GM23248 (cell line): ENCODE data around the gene RSAD2. TPM values are rescaled to one million over a fixed set of nuclear protein-coding genes. Genes with fewer than 3 reads are reported as not detected.

Source experiments
- DNase-seq: peaks from one replicate; pipeline ENCODE4 v3.0.0-alpha.2; 2015
- H2AFZ ChIP-seq: fragments of 200-600 bp; sonication (generic); 2 replicates; pipeline ENCODE4 v1.6.1; 2016; ENCODE audit warnings: antibody characterized with exemption
- H3F3A ChIP-seq: fragments of 200-600 bp; sonication (generic); 2 replicates; pipeline ENCODE4 v1.6.1; 2016; ENCODE audit warnings: mild to moderate bottlenecking, antibody characterized with exemption, mixed run types; ENCODE audit not compliant: insufficient read depth
- H3K27ac ChIP-seq: fragments of 200-600 bp; sonication (generic); 2 replicates; pipeline ENCODE4 v1.5.1; 2016; ENCODE audit warnings: mild to moderate bottlenecking
- H3K27me3 ChIP-seq: fragments of 200-600 bp; sonication (generic); replicated peaks from 2 replicates; pipeline ENCODE4 v1.6.1; 2016; ENCODE audit warnings: mild to moderate bottlenecking; ENCODE audit not compliant: insufficient read depth
- H3K36me3 ChIP-seq: fragments of 200-600 bp; sonication (generic); 2 replicates; pipeline ENCODE4 v1.6.1; 2016; ENCODE audit warnings: low read depth, mild to moderate bottlenecking
- H3K4me1 ChIP-seq: fragments of 200-600 bp; sonication (generic); 2 replicates; pipeline ENCODE4 v1.6.1; 2016; ENCODE audit warnings: mild to moderate bottlenecking; ENCODE audit not compliant: insufficient read depth
- H3K4me2 ChIP-seq: fragments of 200-600 bp; sonication (generic); one replicate; pipeline ENCODE4 v1.6.1; 2016; ENCODE audit warnings: mild to moderate bottlenecking; ENCODE audit not compliant: unreplicated experiment
- H3K4me3 ChIP-seq: fragments of 200-600 bp; sonication (generic); 2 replicates; pipeline ENCODE4 v1.5.1; 2016; ENCODE audit warnings: mild to moderate bottlenecking
- H3K79me2 ChIP-seq: fragments of 200-600 bp; sonication (generic); 2 replicates; pipeline ENCODE4 v1.6.1; 2016; ENCODE audit warnings: mild to moderate bottlenecking; ENCODE audit not compliant: insufficient read depth
- H3K9ac ChIP-seq: fragments of 200-600 bp; sonication (generic); 2 replicates; pipeline ENCODE4 v1.6.1; 2016; ENCODE audit warnings: mild to moderate bottlenecking
- H3K9me2 ChIP-seq: fragments of 200-600 bp; sonication (generic); 2 replicates; pipeline ENCODE4 v1.6.1; 2016; ENCODE audit warnings: mixed run types, mild to moderate bottlenecking, moderate library complexity; ENCODE audit not compliant: insufficient read depth
- H3K9me3 ChIP-seq: fragments of 200-600 bp; sonication (generic); one replicate; pipeline ENCODE4 v1.6.1; 2017; ENCODE audit warnings: low read depth
- H4K20me1 ChIP-seq: fragments of 200-600 bp; sonication (generic); 2 replicates; pipeline ENCODE4 v1.6.0; 2016; ENCODE audit not compliant: insufficient read depth
- EZH2 ChIP-seq: fragments of 200-600 bp; sonication (generic); IDR thresholded peaks from 2 replicates; pipeline ENCODE4 v1.6.1; 2018; ENCODE audit warnings: antibody characterized with exemption, mild to moderate bottlenecking; ENCODE audit not compliant: insufficient read depth, poor library complexity, severe bottlenecking
- EZH2phosphoT487 ChIP-seq: fragments of 200-600 bp; sonication (generic); IDR thresholded peaks from 2 replicates; pipeline ENCODE4 v1.6.1; 2018; ENCODE audit warnings: antibody characterized with exemption, moderate library complexity, mild to moderate bottlenecking, low read depth; ENCODE audit not compliant: insufficient read depth
- WGBS, 2 experiments: methylation state at CpG; one replicate each; pipeline ENCODE4 v1.1.6; 2015 to 2017; ENCODE audit warnings: low lambda C conversion rate in 2 of 2, low coverage in 1 of 2; ENCODE audit errors: missing lambda C conversion rate in 2 of 2; 5-methylcytosine and 5-hydroxymethylcytosine counted together
- in situ Hi-C: fragments of 300-500 bp; cut with MboI; formaldehyde crosslinking; loops from 2 replicates; pipeline ENCODE4 v1.15.0; 2020
- polyA plus RNA-seq: library from polyadenylated mRNA; unstranded; fragments of >200 nt; fragmentation: Nextera tagmentation; extraction: Ambion mirVana; gene quantifications from 2 replicates; pipeline ENCODE4 v1.2.1, GENCODE V29; 2016
- total RNA-seq: library from RNA; depleted of rRNA; stranded (reverse); fragments of >200 nt; shearing (Covaris generic); gene quantifications from 2 replicates; pipeline ENCODE4 v1.2.3, GENCODE V29; 2014

Gene RSAD2
- total and polyA plus RNA-seq, 2 experiments from 2014 or later, result not detected

- Histone ChIP-seq H3K27ac (no peak overlapping the region), H3K79me2 (no peaks in the 10 kb centered on the region), H3K4me3 (no peak overlapping the region), H3K4me1 (no peaks in the 10 kb centered on the region), H3F3A (no peaks in the 10 kb centered on the region), H4K20me1 (no peaks in the 10 kb centered on the region), H3K36me3 (no peaks in the 10 kb centered on the region), H2AFZ (no peak overlapping the region), H3K9me2 (no peaks in the 10 kb centered on the region), H3K9ac (no peak overlapping the region), H3K4me2 (no peak overlapping the region), H3K27me3 (no peaks in the 10 kb centered on the region), H3K9me3 (no peaks in the 10 kb centered on the region)
- TF ChIP-seq EZH2phosphoT487, result no peak
- no peak for TF ChIP-seq EZH2
- DNase-seq, result no peak
- in situ Hi-C loops, result no loop called here
- 84 to 92% methylated on average over 7 of the region's 7 CpGs for WGBS, 2 experiments
Measured at GRCh38 chr2:6924924-6925409, 47.4 kb downstream of the RSAD2 start.

GRCh38 chr2:6926071-6926732 lies 48.6 kb downstream of the RSAD2 start:
- DNase-seq, result no peak
- H3K36me3 ChIP-seq, result no peaks in the 10 kb centered on the region
- H3K4me2 ChIP-seq, result no peak overlapping the region
- 83 to 88% methylated on average over 14 of the region's 14 CpGs for WGBS, 2 experiments
- no peak overlapping the region for H3K9ac ChIP-seq
- no peak overlapping the region for H2AFZ ChIP-seq
- H3K4me1 ChIP-seq, result no peaks in the 10 kb centered on the region
- H3K27ac ChIP-seq, result no peak overlapping the region
- H3F3A ChIP-seq, result no peaks in the 10 kb centered on the region
- no peak for TF ChIP-seq EZH2
- no peak for TF ChIP-seq EZH2phosphoT487
- no peaks in the 10 kb centered on the region for H3K9me3 ChIP-seq
- no peak overlapping the region for H3K4me3 ChIP-seq
- in situ Hi-C loops, result no loop called here
- no peaks in the 10 kb centered on the region for H4K20me1 ChIP-seq
- no peaks in the 10 kb centered on the region for H3K9me2 ChIP-seq
- H3K79me2 ChIP-seq, result no peaks in the 10 kb centered on the region
- no peaks in the 10 kb centered on the region for H3K27me3 ChIP-seq

GRCh38 chr2:6927186-6927585 lies 49.6 kb downstream of the RSAD2 start:
- in situ Hi-C loops, result no loop called here
- no peak for DNase-seq
- no peak for TF ChIP-seq EZH2
- TF ChIP-seq EZH2phosphoT487, result no peak
- 42 to 48% methylated on average over 3 of the region's 3 CpGs for WGBS, 2 experiments
- Histone ChIP-seq H3K4me3 (no peak overlapping the region), H3K4me1 (no peaks in the 10 kb centered on the region), H3K27ac (no peak overlapping the region), H3K79me2 (no peaks in the 10 kb centered on the region), H3K36me3 (no peaks in the 10 kb centered on the region), H2AFZ (no peak overlapping the region), H3K9me2 (no peaks in the 10 kb centered on the region), H3K9me3 (no peaks in the 10 kb centered on the region), H3K27me3 (no peaks in the 10 kb centered on the region), H3K9ac (no peak overlapping the region), H3K4me2 (no peak overlapping the region), H4K20me1 (no peaks in the 10 kb centered on the region), H3F3A (no peaks in the 10 kb centered on the region)

- Histone ChIP-seq H3K27me3 (no peaks in the 10 kb centered on the region), H2AFZ (no peak overlapping the region), H3K4me3 (no peak overlapping the region), H4K20me1 (no peaks in the 10 kb centered on the region), H3K9me2 (no peaks in the 10 kb centered on the region), H3K27ac (no peak overlapping the region), H3K36me3 (no peaks in the 10 kb centered on the region), H3K4me2 (no peak overlapping the region), H3K9me3 (no peaks in the 10 kb centered on the region), H3K79me2 (no peaks in the 10 kb centered on the region), H3F3A (no peaks in the 10 kb centered on the region), H3K9ac (no peak overlapping the region), H3K4me1 (no peaks in the 10 kb centered on the region)
- 90 to 94% methylated on average over 3 of the region's 3 CpGs for WGBS, 2 experiments
- in situ Hi-C loops, result no loop called here
- DNase-seq, result no peak
- TF ChIP-seq EZH2 (no peak), EZH2phosphoT487 (no peak)
Measured at GRCh38 chr2:6927753-6928152, 50.2 kb downstream of the RSAD2 start.
